PC-9 (cell line): ENCODE results near the gene SLC16A12.

ENCODE experiments used
- EZH2 ChIP-seq: fragments of 200-600 bp; sonication (generic); IDR thresholded peaks from 2 replicates; pipeline ENCODE4 v1.8.0; 2017; ENCODE audit warnings: antibody characterized with exemption, low read depth
- TF ChIP-seq, protein P1 (sequence below): fragments of 200-600 bp; sonication (generic); conservative IDR thresholded peaks from 2 replicates; pipeline ENCODE4 v1.6.1; 2017; ENCODE audit warnings: mixed run types, antibody characterized with exemption, mild to moderate bottlenecking, moderate library complexity

DNA sequence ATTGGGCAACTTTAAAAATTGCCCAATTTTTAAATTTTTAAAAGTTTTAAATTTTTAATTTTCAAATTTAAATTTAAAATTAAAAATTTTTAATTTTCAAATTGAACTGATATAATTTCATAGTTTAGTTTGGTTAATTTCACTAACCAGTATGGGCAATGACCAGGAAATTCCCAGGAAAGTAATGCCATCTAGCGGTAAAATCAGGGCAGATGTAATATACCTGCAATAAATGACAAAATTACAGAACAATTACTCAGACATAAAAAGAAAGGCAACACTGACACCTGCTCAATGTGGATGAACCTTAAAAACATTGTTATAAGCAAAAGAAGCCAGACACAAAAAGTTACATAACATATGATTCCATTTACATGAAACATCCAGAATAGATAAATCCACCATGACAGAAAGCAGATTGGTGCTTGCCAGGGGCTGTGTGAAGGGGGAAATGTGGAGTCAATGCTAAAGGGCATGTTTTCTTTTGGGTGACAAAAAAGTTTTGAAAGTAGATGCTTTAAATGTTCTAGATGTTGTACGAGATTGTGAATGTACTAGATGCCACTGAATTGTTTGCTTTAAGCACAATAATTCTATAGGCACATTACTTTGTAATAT, 28.6 kb upstream of the SLC16A12 start:
- TF ChIP-seq, protein P1, sequence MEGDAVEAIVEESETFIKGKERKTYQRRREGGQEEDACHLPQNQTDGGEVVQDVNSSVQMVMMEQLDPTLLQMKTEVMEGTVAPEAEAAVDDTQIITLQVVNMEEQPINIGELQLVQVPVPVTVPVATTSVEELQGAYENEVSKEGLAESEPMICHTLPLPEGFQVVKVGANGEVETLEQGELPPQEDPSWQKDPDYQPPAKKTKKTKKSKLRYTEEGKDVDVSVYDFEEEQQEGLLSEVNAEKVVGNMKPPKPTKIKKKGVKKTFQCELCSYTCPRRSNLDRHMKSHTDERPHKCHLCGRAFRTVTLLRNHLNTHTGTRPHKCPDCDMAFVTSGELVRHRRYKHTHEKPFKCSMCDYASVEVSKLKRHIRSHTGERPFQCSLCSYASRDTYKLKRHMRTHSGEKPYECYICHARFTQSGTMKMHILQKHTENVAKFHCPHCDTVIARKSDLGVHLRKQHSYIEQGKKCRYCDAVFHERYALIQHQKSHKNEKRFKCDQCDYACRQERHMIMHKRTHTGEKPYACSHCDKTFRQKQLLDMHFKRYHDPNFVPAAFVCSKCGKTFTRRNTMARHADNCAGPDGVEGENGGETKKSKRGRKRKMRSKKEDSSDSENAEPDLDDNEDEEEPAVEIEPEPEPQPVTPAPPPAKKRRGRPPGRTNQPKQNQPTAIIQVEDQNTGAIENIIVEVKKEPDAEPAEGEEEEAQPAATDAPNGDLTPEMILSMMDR: peak; percentile 69
- no peak for TF ChIP-seq EZH2
